Bone marrow (tissue), 2 donors: ENCODE measurements around the gene CD1C.
"Not testable (repeated sequence)": the region's sequence is repeated elsewhere in the genome, so short reads cannot be mapped to it uniquely, and the experiment has no call there.

Experiments used
- DNase-seq, 2 donors: peaks; one replicate each; lab custom pipeline; 2025; lab: John Stamatoyannopoulos, UW

The CD1C gene

GRCh38 chr1:158328426-158328825, 38.7 kb downstream of the CD1C start:
- DNase-seq, result no peak

- no peak for DNase-seq
Measured at GRCh38 chr1:158329300-158329699, 39.6 kb downstream of the CD1C start.

GRCh38 chr1:158329733-158330132, 40.0 kb downstream of the CD1C start:
- DNase-seq, result no peak

GRCh38 chr1:158330391-158331105, 40.8 kb downstream of the CD1C start:
- no peak for DNase-seq

- no peak for DNase-seq
Measured at GRCh38 chr1:158331106-158331425, 41.3 kb downstream of the CD1C start.

- no peak for DNase-seq
Measured at GRCh38 chr1:158331481-158332150, 41.9 kb downstream of the CD1C start, which contains the start of gene CD1B. CD1B (minus strand) TSS chr1:158331531; CDS start chr1:158331423, 108 bp downstream.

- DNase-seq, result no peak
Measured at GRCh38 chr1:158333405-158334155, 43.9 kb downstream of the CD1C start.

- DNase-seq, result no peak
Measured at GRCh38 chr1:158334526-158335212, 44.9 kb downstream of the CD1C start.

- no peak for DNase-seq
Measured at GRCh38 chr1:158335213-158335532, 45.5 kb downstream of the CD1C start.

- DNase-seq, result not testable (repeated sequence)
Measured at GRCh38 chr1:158336413-158336812, 46.7 kb downstream of the CD1C start.
